PC-3 (cell line): ENCODE results near the gene PTPRN2. TPM values are rescaled to one million over a fixed set of nuclear protein-coding genes. Genes with fewer than 3 reads are reported as not detected.
"Not testable (repeated sequence)": the region's sequence is repeated elsewhere in the genome, so short reads cannot be mapped to it uniquely, and the experiment has no call there.

ENCODE experiments used
- ATAC-seq: fragments of 200-7000 bp; cut with Tn5 transposase; 2 replicates; pipeline ENCODE4 v1.9.1; 2020; ENCODE audit warnings: mild to moderate bottlenecking, moderate library complexity
- BruUV-seq: library from RNA; stranded (reverse); fragments of 400-500 nt; replicated peaks from 2 replicates; lab custom pipeline; 2021; lab: Mats Ljungman, UMichigan
- CTCF ChIA-PET: fragments of 300-600 bp; sonication (Branson Sonifier 250); formaldehyde crosslinking; loops from one replicate; lab custom pipeline; 2022; ENCODE audit warnings: antibody characterized with exemption; lab: Charles Lee
- POLR2A ChIA-PET: fragments of 300-600 bp; sonication (Branson Sonifier 250); formaldehyde crosslinking; loops from one replicate; lab custom pipeline; 2022; ENCODE audit warnings: antibody characterized with exemption; ENCODE audit not compliant: unreplicated experiment; lab: Charles Lee
- DNase-seq: peaks from one replicate; pipeline ENCODE4 v3.0.0-alpha.2; 2015
- H2AFZ ChIP-seq: fragments of 300-600 bp; sonication (generic); 2 replicates; pipeline ENCODE4 v1.6.0; 2016; ENCODE audit warnings: antibody characterized with exemption, low read length
- H3F3A ChIP-seq: fragments of 300-600 bp; sonication (generic); one replicate; pipeline ENCODE4 v1.6.0; 2017; ENCODE audit warnings: antibody characterized with exemption, low read length, control low read depth, mild to moderate bottlenecking; ENCODE audit not compliant: unreplicated experiment
- H3K27ac ChIP-seq: fragments of 300-600 bp; sonication (generic); 2 replicates; pipeline ENCODE4 v1.5.1; 2016; ENCODE audit warnings: mild to moderate bottlenecking, low read length
- H3K27me3 ChIP-seq: fragments of 300-600 bp; sonication (generic); 2 replicates; pipeline ENCODE4 v1.6.1; 2016; ENCODE audit warnings: low read length, mixed read lengths
- H3K36me3 ChIP-seq: fragments of 300-600 bp; sonication (generic); 2 replicates; pipeline ENCODE4 v1.6.1; 2016; ENCODE audit warnings: low read depth, mixed run types, low read length, mixed read lengths
- H3K4me1 ChIP-seq: fragments of 300-600 bp; sonication (generic); 2 replicates; pipeline ENCODE4 v1.5.1; 2016; ENCODE audit warnings: low read length; ENCODE audit not compliant: insufficient read depth
- H3K4me2 ChIP-seq: fragments of 300-600 bp; sonication (generic); 2 replicates; pipeline ENCODE4 v1.6.0; 2016; ENCODE audit warnings: low read length
- H3K4me3 ChIP-seq: fragments of 300-600 bp; sonication (generic); 2 replicates; pipeline ENCODE4 v1.5.1; 2016; ENCODE audit warnings: mild to moderate bottlenecking, low read length, mixed read lengths
- H3K79me2 ChIP-seq: fragments of 300-600 bp; sonication (generic); 2 replicates; pipeline ENCODE4 v1.6.1; 2017; ENCODE audit warnings: low read length, mixed read lengths
- H3K9ac ChIP-seq: fragments of 300-600 bp; sonication (generic); 2 replicates; pipeline ENCODE4 v1.6.0; 2016; ENCODE audit warnings: mild to moderate bottlenecking, low read length
- H3K9me2 ChIP-seq: fragments of 300-600 bp; sonication (generic); replicated peaks from 2 replicates; pipeline ENCODE4 v1.6.1; 2016; ENCODE audit warnings: mixed run types, low read length, mixed read lengths
- H3K9me3 ChIP-seq: fragments of 300-600 bp; sonication (generic); 2 replicates; pipeline ENCODE4 v1.6.1; 2016; ENCODE audit warnings: low read length, mixed read lengths
- H4K20me1 ChIP-seq: fragments of 300-600 bp; sonication (generic); 2 replicates; pipeline ENCODE4 v1.6.1; 2016; ENCODE audit warnings: low read length, mixed read lengths
- EZH2 ChIP-seq: fragments of 300-600 bp; sonication (generic); IDR thresholded peaks from one replicate; pipeline ENCODE4 v1.6.1; 2017; ENCODE audit warnings: antibody characterized with exemption, mild to moderate bottlenecking, low read length; ENCODE audit not compliant: unreplicated experiment
- EZH2phosphoT487 ChIP-seq: fragments of 300-600 bp; sonication (generic); IDR thresholded peaks from 2 replicates; pipeline ENCODE4 v1.6.1; 2018; ENCODE audit warnings: mild to moderate bottlenecking, antibody characterized with exemption, low read length, borderline replicate concordance
- intact Hi-C: fragments of 100-400 bp; cut with micrococcal nuclease; formaldehyde crosslinking; loops from 2 replicates; pipeline ENCODE4 v1.9.0; 2023
- total RNA-seq: library from RNA; depleted of rRNA; stranded (reverse); fragments of >200 nt; gene quantifications from 2 replicates; pipeline ENCODE4 v1.2.3, GENCODE V29; 2014
- TF ChIP-seq, protein P1 (sequence below): fragments of 300-600 bp; sonication (generic); conservative IDR thresholded peaks from 2 replicates; pipeline ENCODE4 v1.5.1; 2017; ENCODE audit warnings: antibody characterized with exemption, low read depth, mild to moderate bottlenecking, low read length

Gene PTPRN2
- total RNA-seq, 1 experiment from 2014 or later: 3.2 TPM

GRCh38 chr7:158274404-158274811 lies 313.2 kb downstream of the PTPRN2 start:
- no TSS peak for BruUV-seq
- ChIA-PET CTCF (no interaction called here), POLR2A (no interaction called here)
- H3K9me3 ChIP-seq: no peaks in the 10 kb centered on the region
- no peaks in the 10 kb centered on the region for H3K9me2 ChIP-seq
- no peak overlapping the region for H3K4me3 ChIP-seq
- no peak for ATAC-seq
- H3K79me2 ChIP-seq: no peaks in the 10 kb centered on the region
- H2AFZ ChIP-seq: no peak overlapping the region
- TF ChIP-seq EZH2phosphoT487 (no peak), EZH2 (no peak)
- TF ChIP-seq, protein P1, sequence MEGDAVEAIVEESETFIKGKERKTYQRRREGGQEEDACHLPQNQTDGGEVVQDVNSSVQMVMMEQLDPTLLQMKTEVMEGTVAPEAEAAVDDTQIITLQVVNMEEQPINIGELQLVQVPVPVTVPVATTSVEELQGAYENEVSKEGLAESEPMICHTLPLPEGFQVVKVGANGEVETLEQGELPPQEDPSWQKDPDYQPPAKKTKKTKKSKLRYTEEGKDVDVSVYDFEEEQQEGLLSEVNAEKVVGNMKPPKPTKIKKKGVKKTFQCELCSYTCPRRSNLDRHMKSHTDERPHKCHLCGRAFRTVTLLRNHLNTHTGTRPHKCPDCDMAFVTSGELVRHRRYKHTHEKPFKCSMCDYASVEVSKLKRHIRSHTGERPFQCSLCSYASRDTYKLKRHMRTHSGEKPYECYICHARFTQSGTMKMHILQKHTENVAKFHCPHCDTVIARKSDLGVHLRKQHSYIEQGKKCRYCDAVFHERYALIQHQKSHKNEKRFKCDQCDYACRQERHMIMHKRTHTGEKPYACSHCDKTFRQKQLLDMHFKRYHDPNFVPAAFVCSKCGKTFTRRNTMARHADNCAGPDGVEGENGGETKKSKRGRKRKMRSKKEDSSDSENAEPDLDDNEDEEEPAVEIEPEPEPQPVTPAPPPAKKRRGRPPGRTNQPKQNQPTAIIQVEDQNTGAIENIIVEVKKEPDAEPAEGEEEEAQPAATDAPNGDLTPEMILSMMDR: no peak
- no peaks in the 10 kb centered on the region for H3K4me1 ChIP-seq
- no peaks in the 10 kb centered on the region for H3F3A ChIP-seq
- H3K36me3 ChIP-seq: no peaks in the 10 kb centered on the region
- no peak overlapping the region for H3K4me2 ChIP-seq
- H4K20me1 ChIP-seq: no peaks in the 10 kb centered on the region
- H3K9ac ChIP-seq: no peak overlapping the region
- no peak for DNase-seq
- intact Hi-C loops: no loop called here
- no peaks in the 10 kb centered on the region for H3K27me3 ChIP-seq
- H3K27ac ChIP-seq: no peak overlapping the region

DNA sequence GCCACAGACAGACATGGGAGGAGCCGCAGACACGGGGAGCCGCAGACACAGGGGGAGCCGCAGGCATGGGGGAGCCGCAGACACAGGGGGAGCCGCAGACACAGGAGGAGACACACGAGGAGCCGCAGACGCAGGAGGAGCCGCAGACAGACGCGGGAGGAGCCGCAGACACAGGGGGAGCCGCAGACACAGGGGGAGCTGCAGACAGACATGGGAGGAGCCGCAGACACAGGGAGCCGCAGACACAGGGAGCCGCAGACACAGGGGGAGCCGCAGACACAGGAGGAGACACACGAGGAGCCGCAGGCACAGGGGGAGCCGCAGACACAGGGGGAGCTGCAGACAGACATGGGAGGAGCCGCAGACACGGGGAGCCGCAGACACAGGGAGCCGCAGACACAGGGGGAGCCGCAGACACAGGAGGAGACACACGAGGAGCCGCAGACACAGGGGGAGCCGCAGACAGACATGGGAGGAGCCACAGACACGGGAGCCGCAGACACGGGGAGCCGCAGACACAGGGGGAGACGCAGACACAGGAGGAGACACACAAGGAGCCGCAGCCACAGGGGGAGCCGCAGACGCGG lies 313.8 kb downstream of the PTPRN2 start:
- H2AFZ ChIP-seq, BruUV-seq, H3K4me2 ChIP-seq, H3F3A ChIP-seq, POLR2A ChIA-PET, DNase-seq, H3K9me3 ChIP-seq, H3K27ac ChIP-seq, H3K79me2 ChIP-seq, H3K9ac ChIP-seq, H3K36me3 ChIP-seq, intact Hi-C loops, H3K4me1 ChIP-seq, CTCF ChIA-PET, H4K20me1 ChIP-seq, ATAC-seq, H3K4me3 ChIP-seq, H3K27me3 ChIP-seq, H3K9me2 ChIP-seq: not testable (repeated sequence)

GRCh38 chr7:158273138-158273651 lies 314.4 kb downstream of the PTPRN2 start:
- H4K20me1 ChIP-seq: no peaks in the 10 kb centered on the region
- intact Hi-C loops: no loop called here
- H3K79me2 ChIP-seq: no peaks in the 10 kb centered on the region
- no peaks in the 10 kb centered on the region for H3K4me1 ChIP-seq
- no peak overlapping the region for H3K4me3 ChIP-seq
- POLR2A ChIA-PET: no interaction called here
- no peak overlapping the region for H3K9ac ChIP-seq
- H3K9me3 ChIP-seq: no peaks in the 10 kb centered on the region
- no peaks in the 10 kb centered on the region for H3K27me3 ChIP-seq
- CTCF ChIA-PET: no interaction called here
- no peak overlapping the region for H3K4me2 ChIP-seq
- DNase-seq (no peak), ATAC-seq (no peak)
- H3K9me2 ChIP-seq: no peaks in the 10 kb centered on the region
- no peak for TF ChIP-seq EZH2
- TF ChIP-seq EZH2phosphoT487: no peak
- TF ChIP-seq, protein P1: no peak
- H3K27ac ChIP-seq: no peak overlapping the region
- no peaks in the 10 kb centered on the region for H3F3A ChIP-seq
- no TSS peak for BruUV-seq
- H3K36me3 ChIP-seq: no peaks in the 10 kb centered on the region
- no peak overlapping the region for H2AFZ ChIP-seq
